OCI-LY1 (cell line): ENCODE measurements around the gene COBL.

ENCODE experiments used
- H2AFZ ChIP-seq: fragments of 200-600 bp; sonication (generic), shearing (Covaris generic); 2 replicates; pipeline ENCODE4 v1.6.0; 2014; ENCODE audit warnings: antibody characterized with exemption, mild to moderate bottlenecking, low read length
- H3F3A ChIP-seq: fragments of 200-600 bp; sonication (generic), shearing (Covaris generic); 2 replicates; pipeline ENCODE4 v1.6.0; 2014; ENCODE audit warnings: mild to moderate bottlenecking, antibody characterized with exemption, low read length, moderate library complexity; ENCODE audit not compliant: insufficient read depth
- H3K27ac ChIP-seq: fragments of 200-600 bp; sonication (generic); 2 replicates; pipeline ENCODE4 v1.5.1; 2014; ENCODE audit warnings: low read length, mixed run types, mild to moderate bottlenecking, low read depth; ENCODE audit not compliant: poor library complexity, severe bottlenecking
- H3K27me3 ChIP-seq: fragments of 200-600 bp; sonication (generic); 2 replicates; pipeline ENCODE4 v1.6.0; 2014; ENCODE audit warnings: antibody characterized with exemption, mild to moderate bottlenecking, low read length, moderate library complexity; ENCODE audit not compliant: insufficient read depth
- H3K36me3 ChIP-seq: fragments of 200-600 bp; sonication (generic); 2 replicates; pipeline ENCODE4 v1.6.1; 2014; ENCODE audit warnings: mild to moderate bottlenecking, antibody characterized with exemption, low read length, moderate library complexity, mixed read lengths; ENCODE audit not compliant: insufficient read depth
- H3K4me1 ChIP-seq: fragments of 200-600 bp; sonication (generic); 2 replicates; pipeline ENCODE4 v1.5.1; 2014; ENCODE audit warnings: mild to moderate bottlenecking, low read length, moderate library complexity; ENCODE audit not compliant: insufficient read depth, severe bottlenecking
- H3K4me2 ChIP-seq: fragments of 200-600 bp; sonication (generic), shearing (Covaris generic); 2 replicates; pipeline ENCODE4 v1.6.1; 2014; ENCODE audit warnings: low read length
- H3K4me3 ChIP-seq: fragments of 200-600 bp; sonication (generic); 2 replicates; pipeline ENCODE4 v1.5.1; 2014; ENCODE audit warnings: low read length, low read depth, mild to moderate bottlenecking, mixed read lengths; ENCODE audit not compliant: poor library complexity, severe bottlenecking
- H3K79me2 ChIP-seq: fragments of 200-600 bp; shearing (Covaris generic); 2 replicates; pipeline ENCODE4 v1.6.1; 2016; ENCODE audit warnings: mixed run types, low read length, mixed read lengths; ENCODE audit not compliant: insufficient read depth
- H3K9ac ChIP-seq: fragments of 200-600 bp; sonication (generic), shearing (Covaris generic); 2 replicates; pipeline ENCODE4 v1.6.1; 2014; ENCODE audit warnings: mild to moderate bottlenecking, low read length, mixed read lengths
- H3K9me2 ChIP-seq: fragments of 200-600 bp; sonication (generic), shearing (Covaris generic); 2 replicates; pipeline ENCODE4 v1.6.1; 2014; ENCODE audit warnings: low read depth, mild to moderate bottlenecking, low read length, mixed read lengths
- H3K9me3 ChIP-seq: fragments of 200-600 bp; shearing (Covaris generic); 2 replicates; pipeline ENCODE4 v1.6.1; 2014; ENCODE audit warnings: low read length, mixed read lengths
- H4K20me1 ChIP-seq: fragments of 200-600 bp; sonication (generic), shearing (Covaris generic); 2 replicates; pipeline ENCODE4 v1.6.0; 2016; ENCODE audit warnings: mild to moderate bottlenecking, low read length; ENCODE audit not compliant: insufficient read depth
- EZH2 ChIP-seq: fragments of 200-600 bp; sonication (generic), shearing (Covaris generic); IDR thresholded peaks from 2 replicates; pipeline ENCODE4 v1.8.0; 2017; ENCODE audit warnings: borderline replicate concordance, mixed run types, mild to moderate bottlenecking, antibody characterized with exemption, low read length, moderate library complexity, mixed read lengths
- TF ChIP-seq, protein P1 (sequence below): fragments of 200-600 bp; sonication (generic), shearing (Covaris generic); IDR thresholded peaks from 2 replicates; pipeline ENCODE4 v1.5.1; 2017; ENCODE audit warnings: mild to moderate bottlenecking, antibody characterized with exemption, low read length, moderate library complexity, mixed read lengths

The COBL gene

DNA sequence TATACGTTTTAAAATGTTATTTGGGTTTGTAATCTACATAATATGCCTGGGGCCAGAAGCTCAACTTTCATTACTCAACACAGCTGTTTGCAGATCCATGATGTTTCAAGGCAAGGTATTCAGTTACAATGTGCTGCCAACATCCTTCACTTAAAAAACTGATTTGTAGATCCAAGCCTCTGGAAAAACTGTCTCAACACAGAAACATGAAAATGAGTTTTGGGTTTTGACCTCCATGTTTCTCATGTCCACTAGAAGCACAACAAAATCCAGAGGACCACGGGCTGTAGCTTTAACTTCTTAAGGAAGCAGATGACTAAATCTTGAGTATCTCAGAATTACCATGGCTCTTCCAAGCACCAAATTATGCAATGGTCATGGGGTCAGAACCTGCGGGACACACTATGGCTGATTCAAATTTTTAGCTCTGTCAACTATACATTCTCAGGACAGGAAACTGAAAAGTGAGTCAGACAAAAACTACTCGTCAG, 286.9 kb downstream of the COBL start:
- no peak overlapping the region for H3K27ac ChIP-seq
- no peaks in the 10 kb centered on the region for H3K27me3 ChIP-seq
- H3K4me1 ChIP-seq: no peaks in the 10 kb centered on the region
- H3K4me3 ChIP-seq: no peak overlapping the region
- H2AFZ ChIP-seq: no peak overlapping the region
- no peaks in the 10 kb centered on the region for H4K20me1 ChIP-seq
- no peak overlapping the region for H3K4me2 ChIP-seq
- no peaks in the 10 kb centered on the region for H3K9me3 ChIP-seq
- H3K79me2 ChIP-seq: no peaks in the 10 kb centered on the region
- no peak overlapping the region for H3K9ac ChIP-seq
- no peaks in the 10 kb centered on the region for H3F3A ChIP-seq
- H3K9me2 ChIP-seq: no peaks in the 10 kb centered on the region
- no peaks in the 10 kb centered on the region for H3K36me3 ChIP-seq
- TF ChIP-seq, protein P1, sequence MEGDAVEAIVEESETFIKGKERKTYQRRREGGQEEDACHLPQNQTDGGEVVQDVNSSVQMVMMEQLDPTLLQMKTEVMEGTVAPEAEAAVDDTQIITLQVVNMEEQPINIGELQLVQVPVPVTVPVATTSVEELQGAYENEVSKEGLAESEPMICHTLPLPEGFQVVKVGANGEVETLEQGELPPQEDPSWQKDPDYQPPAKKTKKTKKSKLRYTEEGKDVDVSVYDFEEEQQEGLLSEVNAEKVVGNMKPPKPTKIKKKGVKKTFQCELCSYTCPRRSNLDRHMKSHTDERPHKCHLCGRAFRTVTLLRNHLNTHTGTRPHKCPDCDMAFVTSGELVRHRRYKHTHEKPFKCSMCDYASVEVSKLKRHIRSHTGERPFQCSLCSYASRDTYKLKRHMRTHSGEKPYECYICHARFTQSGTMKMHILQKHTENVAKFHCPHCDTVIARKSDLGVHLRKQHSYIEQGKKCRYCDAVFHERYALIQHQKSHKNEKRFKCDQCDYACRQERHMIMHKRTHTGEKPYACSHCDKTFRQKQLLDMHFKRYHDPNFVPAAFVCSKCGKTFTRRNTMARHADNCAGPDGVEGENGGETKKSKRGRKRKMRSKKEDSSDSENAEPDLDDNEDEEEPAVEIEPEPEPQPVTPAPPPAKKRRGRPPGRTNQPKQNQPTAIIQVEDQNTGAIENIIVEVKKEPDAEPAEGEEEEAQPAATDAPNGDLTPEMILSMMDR: no peak
- TF ChIP-seq EZH2: no peak

- Histone ChIP-seq H3K36me3 (no peaks in the 10 kb centered on the region), H3K4me3 (no peak overlapping the region), H3K4me2 (no peak overlapping the region), H3F3A (no peaks in the 10 kb centered on the region), H3K9me2 (no peaks in the 10 kb centered on the region), H3K79me2 (no peaks in the 10 kb centered on the region), H3K4me1 (no peaks in the 10 kb centered on the region), H3K27ac (no peak overlapping the region), H3K9me3 (no peaks in the 10 kb centered on the region), H3K9ac (no peak overlapping the region), H2AFZ (no peak overlapping the region), H3K27me3 (no peaks in the 10 kb centered on the region), H4K20me1 (no peaks in the 10 kb centered on the region)
- no peak for TF ChIP-seq EZH2
- TF ChIP-seq, protein P1: no peak
These were observed 287.5 kb downstream of the COBL start for GRCh38 chr7:51029131-51029530.

- H2AFZ ChIP-seq: no peak overlapping the region
- no peak overlapping the region for H3K9ac ChIP-seq
- H3K9me2 ChIP-seq: no peaks in the 10 kb centered on the region
- no peaks in the 10 kb centered on the region for H3K79me2 ChIP-seq
- no peaks in the 10 kb centered on the region for H3K4me1 ChIP-seq
- no peak overlapping the region for H3K4me2 ChIP-seq
- no peaks in the 10 kb centered on the region for H3K27me3 ChIP-seq
- H3K9me3 ChIP-seq: no peaks in the 10 kb centered on the region
- no peak overlapping the region for H3K4me3 ChIP-seq
- no peaks in the 10 kb centered on the region for H3K36me3 ChIP-seq
- H4K20me1 ChIP-seq: no peaks in the 10 kb centered on the region
- H3F3A ChIP-seq: no peaks in the 10 kb centered on the region
- no peak overlapping the region for H3K27ac ChIP-seq
- TF ChIP-seq, protein P1: no peak
- no peak for TF ChIP-seq EZH2
These were observed 288.4 kb downstream of the COBL start for GRCh38 chr7:51027935-51028830.
